HepG2 (cell line): Measurements from ENCODE around the gene LUZP1. TPM values are rescaled to one million over a fixed set of nuclear protein-coding genes. Genes with fewer than 3 reads are reported as not detected.

Experiments
- AGO2 ChIP-seq: fragments of 200-400 bp; formaldehyde crosslinking; optimal IDR thresholded peaks from 2 replicates; pipeline ENCODE3; 2017; ENCODE audit warnings: mild to moderate bottlenecking, low read depth, low read length, moderate library complexity
- ARHGAP35 ChIP-seq: sonication (generic); formaldehyde crosslinking; IDR thresholded peaks from 2 replicates; pipeline ENCODE4 v1.9.0; 2022; ENCODE audit warnings: mild to moderate bottlenecking, inconsistent platforms, moderate library complexity, missing genetic modification reagents, borderline replicate concordance
- CEBPG ChIP-seq: IDR thresholded peaks from 2 replicates; pipeline ENCODE4 v1.6.1; 2016
- ETS1 ChIP-seq: sonication (generic); formaldehyde crosslinking; IDR thresholded peaks from 2 replicates; pipeline ENCODE4 v1.4.0; 2020; ENCODE audit warnings: missing genetic modification reagents
- GATA4 ChIP-seq: sonication (generic); IDR thresholded peaks from 2 replicates; pipeline ENCODE4 v1.6.1; 2016; ENCODE audit warnings: antibody characterized with exemption, low read depth, borderline replicate concordance
- HDAC1 ChIP-seq: sonication (generic); formaldehyde crosslinking; IDR thresholded peaks from 2 replicates; pipeline ENCODE4 v1.5.1; 2020; ENCODE audit warnings: mild to moderate bottlenecking, missing genetic modification reagents
- MAFG ChIP-seq: sonication (generic); formaldehyde crosslinking; IDR thresholded peaks from 2 replicates; pipeline ENCODE4 v1.5.1; 2020; ENCODE audit warnings: mild to moderate bottlenecking, missing genetic modification reagents
- PHF5A ChIP-seq: IDR thresholded peaks from one replicate; pipeline ENCODE4 v1.6.1; 2018; ENCODE audit warnings: low read depth, missing genetic modification reagents; ENCODE audit not compliant: unreplicated experiment
- RFXANK ChIP-seq: IDR thresholded peaks from 2 replicates; pipeline ENCODE4 v1.6.1; 2016
- SAFB2 ChIP-seq: sonication (generic); formaldehyde crosslinking; IDR thresholded peaks from 2 replicates; pipeline ENCODE4 v1.5.1; 2020; ENCODE audit warnings: missing genetic modification reagents, low read depth, mild to moderate bottlenecking, borderline replicate concordance
- SP2 ChIP-seq: sonication (generic); formaldehyde crosslinking; IDR thresholded peaks from 2 replicates; pipeline ENCODE4 v1.5.1; 2020; ENCODE audit warnings: mild to moderate bottlenecking, missing genetic modification reagents
- TOPORS ChIP-seq: sonication (generic); formaldehyde crosslinking; IDR thresholded peaks from 2 replicates; pipeline ENCODE4 v1.8.0; 2023; ENCODE audit warnings: mild to moderate bottlenecking, missing genetic modification reagents
- ZFP36L1 ChIP-seq: sonication (generic); formaldehyde crosslinking; IDR thresholded peaks from 2 replicates; pipeline ENCODE4 v1.8.0; 2022; ENCODE audit warnings: mild to moderate bottlenecking, missing genetic modification reagents, moderate library complexity
- ZNF3 ChIP-seq: IDR thresholded peaks from 2 replicates; pipeline ENCODE4 v1.7.0; 2017; ENCODE audit warnings: inconsistent platforms
- ZNF317 ChIP-seq: sonication (generic); formaldehyde crosslinking; IDR thresholded peaks from 2 replicates; pipeline ENCODE4 v1.5.0; 2020; ENCODE audit warnings: mild to moderate bottlenecking, missing genetic modification reagents
- ZNF383 ChIP-seq: sonication (generic); formaldehyde crosslinking; IDR thresholded peaks from 2 replicates; pipeline ENCODE4 v1.4.0; 2020; ENCODE audit warnings: missing genetic modification reagents, mild to moderate bottlenecking, borderline replicate concordance
- ZNF574 ChIP-seq: sonication (generic); formaldehyde crosslinking; IDR thresholded peaks from 2 replicates; pipeline ENCODE4 v1.4.0; 2020; ENCODE audit warnings: missing genetic modification reagents
- ZNF709 ChIP-seq: sonication (generic); formaldehyde crosslinking; IDR thresholded peaks from 2 replicates; pipeline ENCODE4 v1.5.0; 2020; ENCODE audit warnings: mild to moderate bottlenecking, missing genetic modification reagents
- ZNF713 ChIP-seq: sonication (generic); formaldehyde crosslinking; IDR thresholded peaks from 2 replicates; pipeline ENCODE4 v1.4.0; 2020; ENCODE audit warnings: mild to moderate bottlenecking, missing genetic modification reagents
- ZNF740 ChIP-seq: sonication (generic); formaldehyde crosslinking; IDR thresholded peaks from 2 replicates; pipeline ENCODE4 v1.4.0; 2020; ENCODE audit warnings: missing genetic modification reagents
- ZSCAN31 ChIP-seq: sonication (generic); formaldehyde crosslinking; IDR thresholded peaks from 2 replicates; pipeline ENCODE4 v1.5.0; 2020; ENCODE audit warnings: low read depth, mild to moderate bottlenecking, missing genetic modification reagents
- polyA plus RNA-seq, 8 experiments: library from polyadenylated mRNA; depleted of rRNA in 3 of 8; stranded (reverse) in 7 of 8; unstranded in 1 of 8; fragments of >200 nt; fragmentation: Illumina TruSeq in 4 of 8; extraction: Trizol in 4 of 8; gene quantifications; 2 replicates each; pipeline versions ENCODE4 v1.2.1 to v1.2.3, GENCODE V29; 2011 to 2016; ENCODE audit warnings: low read depth in 4 of 8, missing spikeins in 1 of 8, mixed read lengths in 1 of 8; ENCODE audit not compliant: insufficient read depth in 1 of 8
- total RNA-seq, 5 experiments: library from RNA; depleted of rRNA; stranded (reverse); fragments of >200 nt; fragmentation: Illumina TruSeq; extraction: Trizol; gene quantifications; 2 replicates each; pipeline ENCODE4 v1.2.3, GENCODE V29; 2016; ENCODE audit warnings: low read depth in 1 of 5
- TF ChIP-seq, protein P1 (sequence below): sonication (generic); formaldehyde crosslinking; IDR thresholded peaks from 2 replicates; pipeline ENCODE4 v1.4.0; 2020; ENCODE audit warnings: low read depth, mild to moderate bottlenecking, missing genetic modification reagents
- TF ChIP-seq, protein P2 (sequence below): sonication (generic); formaldehyde crosslinking; IDR thresholded peaks from 2 replicates; pipeline ENCODE4 v1.4.0; 2020; ENCODE audit warnings: missing genetic modification reagents

The LUZP1 gene
- total and polyA plus RNA-seq, 2 of the 13 experiments (the other 11 are each of a cell fraction or from before 2014, with no cell fraction given) = 6.9 to 12.7 TPM

DNA sequence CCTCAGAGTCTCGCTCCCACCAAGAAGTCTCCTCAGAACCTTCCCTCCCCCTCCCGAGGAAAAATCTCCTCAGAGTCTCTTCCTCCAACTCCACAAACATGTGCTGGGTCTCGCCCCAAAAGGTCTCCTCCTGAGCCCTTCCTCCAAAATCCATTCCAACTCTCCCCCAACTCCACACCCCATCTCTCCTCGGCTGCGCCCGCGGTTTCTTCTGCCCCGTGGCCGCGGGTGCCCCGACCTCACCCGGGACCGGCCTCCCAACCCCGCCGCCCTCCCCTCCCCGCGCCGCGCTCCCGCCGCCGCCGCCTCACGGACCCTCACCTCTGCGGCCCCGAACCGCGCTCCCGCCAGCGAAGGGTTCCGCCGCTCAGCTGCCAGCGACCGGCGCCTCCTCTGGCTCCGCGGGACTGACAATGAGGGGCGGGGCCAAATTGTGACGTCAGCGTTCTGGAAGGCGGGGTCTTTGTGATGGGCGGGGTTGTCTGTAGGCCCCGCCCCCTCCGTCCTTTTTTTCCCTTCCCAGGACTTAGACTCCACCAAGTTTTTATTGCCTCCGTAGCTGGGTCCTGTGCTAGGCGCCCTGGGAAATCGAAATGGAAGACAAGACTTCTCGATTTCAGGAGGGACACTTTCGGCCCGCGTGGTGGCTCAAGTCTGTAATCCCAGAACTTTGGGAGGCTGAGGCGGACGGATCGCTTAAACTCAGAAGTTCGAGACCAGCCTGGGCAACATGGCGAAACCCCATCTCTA, at the start of gene LUZP1 (continued):
- TF ChIP-seq ETS1 (CRISPR knock-in tag) (no peak), ZNF713 (no peak), CEBPG (CRISPR knock-in tag) (no peak), RFXANK (no peak), ARHGAP35 (no peak), ZNF317 (CRISPR knock-in tag) (no peak), ZNF383 (CRISPR knock-in tag) (no peak), SAFB2 (peak; percentile 56; the same call in 1 of the 2 replicates), ZNF574 (CRISPR knock-in tag) (peak; percentile 34; the same call in 1 of the 2 replicates), GATA4 (peak; percentile 47; the same call in 1 of the 2 replicates), HDAC1 (CRISPR knock-in tag) (no peak; the same call in 1 of the 2 replicates), ZFP36L1 (CRISPR knock-in tag) (no peak), ZNF3 (CRISPR knock-in tag) (no peak), PHF5A (CRISPR knock-in tag) (no peak), ZNF740 (CRISPR knock-in tag) (no peak), AGO2 (no peak), ZSCAN31 (CRISPR knock-in tag) (0 out of 2 replicates have a peak, but pooled peaks have one; percentile 28), TOPORS (CRISPR knock-in tag) (no peak; the same call in 1 of the 2 replicates), MAFG (no peak), ZNF709 (CRISPR knock-in tag) (no peak), SP2 (CRISPR knock-in tag) (no peak)
- TF ChIP-seq, protein P1, sequence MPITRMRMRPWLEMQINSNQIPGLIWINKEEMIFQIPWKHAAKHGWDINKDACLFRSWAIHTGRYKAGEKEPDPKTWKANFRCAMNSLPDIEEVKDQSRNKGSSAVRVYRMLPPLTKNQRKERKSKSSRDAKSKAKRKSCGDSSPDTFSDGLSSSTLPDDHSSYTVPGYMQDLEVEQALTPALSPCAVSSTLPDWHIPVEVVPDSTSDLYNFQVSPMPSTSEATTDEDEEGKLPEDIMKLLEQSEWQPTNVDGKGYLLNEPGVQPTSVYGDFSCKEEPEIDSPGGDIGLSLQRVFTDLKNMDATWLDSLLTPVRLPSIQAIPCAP (CRISPR knock-in tag) = 0 out of 2 replicates have a peak, but pooled peaks have one; percentile 41
- TF ChIP-seq, protein P2, sequence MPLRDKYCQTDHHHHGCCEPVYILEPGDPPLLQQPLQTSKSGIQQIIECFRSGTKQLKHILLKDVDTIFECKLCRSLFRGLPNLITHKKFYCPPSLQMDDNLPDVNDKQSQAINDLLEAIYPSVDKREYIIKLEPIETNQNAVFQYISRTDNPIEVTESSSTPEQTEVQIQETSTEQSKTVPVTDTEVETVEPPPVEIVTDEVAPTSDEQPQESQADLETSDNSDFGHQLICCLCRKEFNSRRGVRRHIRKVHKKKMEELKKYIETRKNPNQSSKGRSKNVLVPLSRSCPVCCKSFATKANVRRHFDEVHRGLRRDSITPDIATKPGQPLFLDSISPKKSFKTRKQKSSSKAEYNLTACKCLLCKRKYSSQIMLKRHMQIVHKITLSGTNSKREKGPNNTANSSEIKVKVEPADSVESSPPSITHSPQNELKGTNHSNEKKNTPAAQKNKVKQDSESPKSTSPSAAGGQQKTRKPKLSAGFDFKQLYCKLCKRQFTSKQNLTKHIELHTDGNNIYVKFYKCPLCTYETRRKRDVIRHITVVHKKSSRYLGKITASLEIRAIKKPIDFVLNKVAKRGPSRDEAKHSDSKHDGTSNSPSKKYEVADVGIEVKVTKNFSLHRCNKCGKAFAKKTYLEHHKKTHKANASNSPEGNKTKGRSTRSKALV (CRISPR knock-in tag) = no peak
